HG03354 (cell line): ENCODE measurements around the gene NR4A1.

ENCODE experiments used
- ATAC-seq: cut with Tn5 transposase; IDR thresholded peaks from one replicate; pipeline ENCODE4 v1.9.1; 2021; ENCODE audit warnings: mild to moderate bottlenecking; ENCODE audit not compliant: unreplicated experiment, poor library complexity, severe bottlenecking

The NR4A1 gene

GRCh38 chr12:52055731-52056711, 4.8 kb downstream of the NR4A1 start:
- ATAC-seq = no peak

GRCh38 chr12:52056801-52057637, 5.8 kb downstream of the NR4A1 start:
- ATAC-seq = no peak

- ATAC-seq = no peak
Observed at GRCh38 chr12:52057638-52058576, 6.7 kb downstream of the NR4A1 start.

GRCh38 chr12:52058631-52059361, 7.6 kb downstream of the NR4A1 start:
- no peak for ATAC-seq

- ATAC-seq = no peak
Observed at GRCh38 chr12:52059582-52060497, 8.6 kb downstream of the NR4A1 start.

GRCh38 chr12:52060498-52061177, 9.4 kb downstream of the NR4A1 start:
- ATAC-seq = no peak

GRCh38 chr12:52061470-52062166, 10.4 kb downstream of the NR4A1 start:
- ATAC-seq = no peak

- ATAC-seq = no peak
Observed at GRCh38 chr12:52062167-52063081, 11.2 kb downstream of the NR4A1 start.

GRCh38 chr12:52063082-52063924, 12.1 kb downstream of the NR4A1 start:
- no peak for ATAC-seq

- no peak for ATAC-seq
Observed at GRCh38 chr12:52063981-52064649, 12.9 kb downstream of the NR4A1 start.

- no peak for ATAC-seq
Observed at GRCh38 chr12:52066346-52067080, 15.3 kb downstream of the NR4A1 start.

GRCh38 chr12:52067081-52067374, 15.8 kb downstream of the NR4A1 start:
- no peak for ATAC-seq

GRCh38 chr12:52069327-52070184, 18.3 kb downstream of the NR4A1 start, which contains the start of gene ATG101:
TSS of gene ATG101 (plus strand) at chr12:52069978. CDS start at chr12:52073651, 3,673 bp downstream.
- peak; percentile 95 for ATAC-seq
